ENCODE data around the gene MRTFB. TPM values are rescaled to one million over a fixed set of nuclear protein-coding genes. Genes with fewer than 3 reads are reported as not detected.
A peak's percentile ranks its signal among the peaks of the same experiment; 100 is the strongest.

The MRTFB gene
- total RNA-seq, 4 donors from 2014 or later, result 17.1 to 77.8 (median 21.9) TPM

DNA sequence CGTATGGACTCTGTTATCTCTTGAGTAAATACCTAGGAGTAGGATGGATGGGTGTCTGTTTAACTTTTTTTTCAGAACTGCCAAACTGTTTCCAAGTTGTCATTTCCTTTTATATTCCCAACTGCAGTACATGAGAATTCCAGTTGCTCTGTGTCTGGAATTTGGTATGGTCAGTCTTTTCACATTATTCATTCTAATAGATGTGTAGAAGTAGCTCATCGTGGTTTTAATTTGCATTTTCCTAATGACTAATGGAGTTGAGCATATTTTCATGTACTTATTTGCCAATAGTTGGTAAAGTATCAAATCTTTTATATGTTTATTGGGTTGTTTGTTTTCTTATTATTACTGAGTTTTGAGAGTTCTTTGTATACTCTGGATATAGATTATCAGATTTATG lies 27.0 kb downstream of the MRTFB start:
- no peaks in the 10 kb centered on the region for H3K9me3 ChIP-seq
- H3K4me1 ChIP-seq, result peaks cover 15 to 92% (median 52%) of the 10 kb centered on the region in 3 donors
- H3K36me3 ChIP-seq, result no peaks in the 10 kb centered on the region
- no peaks in the 10 kb centered on the region for H3K27me3 ChIP-seq
- no peak for TF ChIP-seq POLR2A (IDR thresholded peaks at IDR 0.05)
- TF ChIP-seq, protein P1, sequence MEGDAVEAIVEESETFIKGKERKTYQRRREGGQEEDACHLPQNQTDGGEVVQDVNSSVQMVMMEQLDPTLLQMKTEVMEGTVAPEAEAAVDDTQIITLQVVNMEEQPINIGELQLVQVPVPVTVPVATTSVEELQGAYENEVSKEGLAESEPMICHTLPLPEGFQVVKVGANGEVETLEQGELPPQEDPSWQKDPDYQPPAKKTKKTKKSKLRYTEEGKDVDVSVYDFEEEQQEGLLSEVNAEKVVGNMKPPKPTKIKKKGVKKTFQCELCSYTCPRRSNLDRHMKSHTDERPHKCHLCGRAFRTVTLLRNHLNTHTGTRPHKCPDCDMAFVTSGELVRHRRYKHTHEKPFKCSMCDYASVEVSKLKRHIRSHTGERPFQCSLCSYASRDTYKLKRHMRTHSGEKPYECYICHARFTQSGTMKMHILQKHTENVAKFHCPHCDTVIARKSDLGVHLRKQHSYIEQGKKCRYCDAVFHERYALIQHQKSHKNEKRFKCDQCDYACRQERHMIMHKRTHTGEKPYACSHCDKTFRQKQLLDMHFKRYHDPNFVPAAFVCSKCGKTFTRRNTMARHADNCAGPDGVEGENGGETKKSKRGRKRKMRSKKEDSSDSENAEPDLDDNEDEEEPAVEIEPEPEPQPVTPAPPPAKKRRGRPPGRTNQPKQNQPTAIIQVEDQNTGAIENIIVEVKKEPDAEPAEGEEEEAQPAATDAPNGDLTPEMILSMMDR (IDR thresholded peaks at IDR 0.05), result no peak
- H3K27ac ChIP-seq, result peak overlapping the region in 3 of 4 donors; percentile 50 to 72 (median 70)
- intact Hi-C loops (cut with DNase I), result no loop called here
- 31 to 39% methylated on average over 2 of the region's 2 CpGs for WGBS, 2 donors
- no peak overlapping the region for H3K4me3 ChIP-seq
- no peak for DNase-seq

DNA sequence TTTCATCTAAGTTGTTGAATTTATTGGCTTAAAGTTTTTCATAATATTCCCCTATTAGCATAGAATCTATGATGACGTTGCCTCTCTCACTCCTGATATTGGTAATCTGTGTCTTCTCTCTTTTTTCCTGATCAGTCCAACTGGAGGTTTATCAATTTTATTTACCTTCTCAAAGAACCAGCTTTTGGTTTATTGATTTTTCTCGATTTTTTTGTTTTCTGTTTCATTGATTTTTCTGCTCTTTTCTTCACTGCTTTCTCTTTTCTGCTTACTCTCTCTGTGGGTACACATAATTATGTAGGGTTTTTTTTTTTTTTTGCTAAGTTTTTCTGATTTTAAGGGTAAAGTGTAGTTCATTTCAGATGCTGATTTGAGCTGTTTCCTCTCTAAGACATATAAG lies 29.7 kb downstream of the MRTFB start:
- intact Hi-C loops (cut with DNase I), result no loop called here
- H3K9me3 ChIP-seq, result no peaks in the 10 kb centered on the region
- TF ChIP-seq, protein P1 (IDR thresholded peaks at IDR 0.05), result no peak
- no peak for TF ChIP-seq POLR2A (IDR thresholded peaks at IDR 0.05)
- peaks cover 23 to 92% (median 60%) of the 10 kb centered on the region in 3 donors for H3K4me1 ChIP-seq
- DNase-seq, result no peak
- H3K27ac ChIP-seq, result no peak overlapping the region
- H3K4me3 ChIP-seq, result no peak overlapping the region
- 77 to 78% methylated on average over 2 of the region's 2 CpGs for WGBS, 2 donors
- H3K27me3 ChIP-seq, result no peaks in the 10 kb centered on the region
- no peaks in the 10 kb centered on the region for H3K36me3 ChIP-seq

DNA sequence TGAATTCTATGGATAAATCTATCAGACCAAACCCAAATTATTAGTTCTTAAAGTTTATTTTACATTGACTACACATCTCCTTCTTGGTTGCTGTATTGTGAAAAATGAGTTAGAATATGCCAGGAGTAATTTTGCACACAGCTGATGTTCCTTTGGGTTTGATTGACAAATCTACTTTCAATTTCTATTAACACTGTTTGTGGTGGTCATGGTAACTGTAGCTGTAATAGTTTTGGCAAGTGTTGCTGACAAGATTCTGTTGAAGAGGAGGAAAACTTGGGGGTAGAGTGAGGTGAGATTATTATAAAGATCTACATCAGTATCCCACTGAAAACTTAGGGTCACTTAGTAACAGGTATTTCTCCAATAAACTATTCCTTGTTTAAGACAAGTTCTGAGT lies 30.3 kb downstream of the MRTFB start:
- intact Hi-C loops (cut with DNase I), result no loop called here
- no peaks in the 10 kb centered on the region for H3K9me3 ChIP-seq
- no peaks in the 10 kb centered on the region for H3K27me3 ChIP-seq
- peaks cover 23 to 92% (median 59%) of the 10 kb centered on the region in 3 donors for H3K4me1 ChIP-seq
- peak overlapping the region in 1 of 4 donors; percentile 22 for H3K27ac ChIP-seq
- no peak overlapping the region for H3K4me3 ChIP-seq
- DNase-seq, result no peak
- TF ChIP-seq, protein P1 (IDR thresholded peaks at IDR 0.05), result no peak
- no peak for TF ChIP-seq POLR2A (IDR thresholded peaks at IDR 0.05)
- H3K36me3 ChIP-seq, result no peaks in the 10 kb centered on the region

DNA sequence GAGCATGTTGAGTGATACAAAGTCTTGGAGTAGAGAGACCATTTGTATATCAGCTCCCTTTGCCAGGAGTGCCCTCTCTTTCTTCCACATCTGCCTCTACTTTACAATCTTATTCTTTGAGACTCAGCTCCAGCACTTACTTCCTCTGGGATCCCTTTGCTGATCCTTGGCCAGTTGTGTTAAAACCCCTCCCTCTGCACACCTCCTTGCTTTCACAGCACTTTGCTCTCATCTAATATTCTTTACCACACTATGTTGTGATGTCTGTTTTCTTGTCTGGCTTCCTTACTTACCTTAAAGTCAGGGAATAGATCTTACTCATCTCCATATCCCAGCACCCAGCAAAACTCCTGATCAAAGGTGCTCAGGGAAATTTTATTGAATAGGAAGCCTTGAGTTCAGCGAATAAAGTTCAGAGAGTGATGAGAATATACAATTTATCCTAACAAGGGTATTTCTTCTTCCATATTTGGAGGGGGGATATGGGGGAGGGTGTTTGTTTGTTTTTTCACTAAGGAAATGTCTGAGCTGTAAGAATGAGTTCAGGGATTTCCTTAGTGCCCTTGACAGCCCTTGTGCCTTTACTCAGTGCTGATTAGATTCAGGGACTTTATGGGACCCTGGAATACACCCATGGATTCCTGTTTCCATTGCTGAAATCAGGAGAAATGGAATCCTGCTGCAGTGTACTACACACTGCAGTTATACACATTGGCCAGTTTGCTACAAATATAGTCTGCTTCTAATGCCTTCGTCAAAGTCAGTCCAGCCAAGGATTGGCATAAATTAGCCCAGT lies 32.0 kb downstream of the MRTFB start:
- TF ChIP-seq POLR2A (IDR thresholded peaks at IDR 0.05), result no peak
- TF ChIP-seq, protein P1 (IDR thresholded peaks at IDR 0.05), result no peak
- no peak overlapping the region for H3K4me3 ChIP-seq
- H3K4me1 ChIP-seq, result peaks cover 13 to 91% (median 54%) of the 10 kb centered on the region in 3 donors
- peak overlapping the region in 3 of 4 donors; percentile 19 to 65 (median 45) for H3K27ac ChIP-seq
- H3K36me3 ChIP-seq, result no peaks in the 10 kb centered on the region
- H3K9me3 ChIP-seq, result no peaks in the 10 kb centered on the region
- no peaks in the 10 kb centered on the region for H3K27me3 ChIP-seq
- WGBS, 2 donors, result 80 to 81% methylated on average over 2 of the region's 2 CpGs
- intact Hi-C loops (cut with DNase I), result no loop called here
- no peak for DNase-seq

DNA sequence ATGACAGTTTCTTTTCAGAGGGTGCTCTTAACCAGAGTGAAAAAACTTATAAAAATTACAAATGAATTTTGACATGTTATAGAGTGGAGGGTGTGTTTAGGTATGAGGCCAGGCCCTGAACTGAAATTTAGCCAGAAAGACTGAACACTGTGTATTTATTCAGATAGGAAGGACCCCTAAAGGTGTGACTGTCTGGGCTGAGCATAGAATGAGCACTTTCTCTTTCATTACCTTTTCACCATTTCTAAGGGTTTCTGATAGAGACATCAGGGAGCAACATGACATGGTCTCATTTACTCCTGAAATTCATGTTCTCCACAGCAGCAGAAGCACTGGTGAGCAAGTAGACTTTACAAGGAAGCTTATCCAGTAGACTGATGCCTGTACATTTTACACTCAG lies 32.9 kb downstream of the MRTFB start:
- H3K27ac ChIP-seq, result peak overlapping the region in 3 of 4 donors; percentile 43 to 65 (median 45)
- H3K4me3 ChIP-seq, result no peak overlapping the region
- no peaks in the 10 kb centered on the region for H3K9me3 ChIP-seq
- no peaks in the 10 kb centered on the region for H3K27me3 ChIP-seq
- no peak for DNase-seq
- H3K36me3 ChIP-seq, result no peaks in the 10 kb centered on the region
- H3K4me1 ChIP-seq, result peaks cover 13 to 81% (median 49%) of the 10 kb centered on the region in 3 donors
- intact Hi-C loops (cut with DNase I), result no loop called here
- no peak for TF ChIP-seq POLR2A (IDR thresholded peaks at IDR 0.05)
- TF ChIP-seq, protein P1 (IDR thresholded peaks at IDR 0.05), result no peak
